RWPE2 (cell line): Measurements from ENCODE around the gene MAP3K14.

ENCODE experiments used
- ATAC-seq: fragments of 200-7000 bp; cut with Tn5 transposase; 3 replicates; pipeline ENCODE4 v1.9.1; 2021; ENCODE audit warnings: low read depth
- DNase-seq: peaks from one replicate; pipeline ENCODE4 v3.0.0-alpha.2; 2020; ENCODE audit warnings: low spot score
- H3K27ac ChIP-seq: fragments of 450-650 bp; 2 replicates; pipeline ENCODE4 v1.5.1; 2017; ENCODE audit warnings: mild to moderate bottlenecking; ENCODE audit not compliant: poor library complexity, severe bottlenecking
- H3K27me3 ChIP-seq: fragments of 250-450 bp; sonication (Bioruptor Pico); 2 replicates; pipeline ENCODE4 v1.5.1; 2021; ENCODE audit warnings: mild to moderate bottlenecking, moderate library complexity; ENCODE audit not compliant: insufficient read depth, poor library complexity, severe bottlenecking
- H3K36me3 ChIP-seq: fragments of 250-450 bp; sonication (Bioruptor Pico); 2 replicates; pipeline ENCODE4 v1.5.1; 2020; ENCODE audit warnings: low read depth, mild to moderate bottlenecking, moderate library complexity
- H3K4me1 ChIP-seq: fragments of 250-450 bp; sonication (Bioruptor Pico); 2 replicates; pipeline ENCODE4 v1.5.1; 2021; ENCODE audit warnings: mild to moderate bottlenecking, moderate library complexity; ENCODE audit not compliant: insufficient read depth, poor library complexity, severe bottlenecking
- H3K4me3 ChIP-seq: fragments of 250-450 bp; sonication (Bioruptor Pico); 2 replicates; pipeline ENCODE4 v1.5.1; 2021; ENCODE audit warnings: mild to moderate bottlenecking, moderate library complexity; ENCODE audit not compliant: severe bottlenecking
- H3K9me3 ChIP-seq: fragments of 250-450 bp; sonication (Bioruptor Pico); 2 replicates; pipeline ENCODE4 v1.5.1; 2021; ENCODE audit warnings: mild to moderate bottlenecking, moderate library complexity; ENCODE audit not compliant: severe bottlenecking
- TF ChIP-seq, protein P1 (sequence below): fragments of 450-650 bp; IDR thresholded peaks from one replicate; pipeline ENCODE4 v1.5.1; 2017; ENCODE audit warnings: mild to moderate bottlenecking, moderate library complexity; ENCODE audit not compliant: poor library complexity, severe bottlenecking

MAP3K14 gene

DNA sequence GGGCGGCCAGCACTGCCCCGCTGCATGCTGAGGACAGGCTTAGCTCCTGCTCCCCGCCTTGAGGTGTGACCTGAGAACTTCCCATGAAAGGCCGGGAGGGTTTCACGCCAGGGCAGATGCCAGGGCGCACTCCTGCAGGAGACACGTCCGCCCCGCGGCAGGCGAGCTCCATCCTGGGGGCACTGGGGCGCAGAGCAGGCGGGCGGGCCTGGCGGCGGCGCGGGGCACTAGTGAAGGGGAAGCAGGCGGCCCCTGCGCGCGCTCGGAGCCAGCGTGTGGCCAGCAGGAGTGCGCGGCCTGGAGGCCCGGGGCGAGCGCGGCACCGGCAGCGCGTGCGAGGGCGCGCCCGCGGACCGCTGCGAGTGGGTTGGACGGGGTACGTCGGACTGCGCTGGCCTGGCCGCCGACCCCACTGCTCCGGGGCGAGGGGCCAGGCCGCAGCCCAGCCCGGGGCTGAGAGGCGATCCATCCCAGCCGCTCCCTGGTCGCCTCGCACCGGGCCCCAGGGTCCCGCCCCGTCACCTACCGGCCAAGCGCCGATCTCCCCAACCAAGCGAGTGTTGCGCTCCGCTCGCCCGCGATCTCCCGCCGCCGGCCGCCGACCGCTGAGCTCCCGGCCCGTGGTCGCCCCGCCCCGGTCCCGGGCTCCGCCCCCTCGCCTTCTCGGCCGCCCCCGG is at the start of gene MAP3K14:
TSS of gene MAP3K14 (minus strand) at position 587 of the 677 bp plus-strand sequence. CDS start 26,275 bp downstream, outside the sequence.
- TF ChIP-seq, protein P1, sequence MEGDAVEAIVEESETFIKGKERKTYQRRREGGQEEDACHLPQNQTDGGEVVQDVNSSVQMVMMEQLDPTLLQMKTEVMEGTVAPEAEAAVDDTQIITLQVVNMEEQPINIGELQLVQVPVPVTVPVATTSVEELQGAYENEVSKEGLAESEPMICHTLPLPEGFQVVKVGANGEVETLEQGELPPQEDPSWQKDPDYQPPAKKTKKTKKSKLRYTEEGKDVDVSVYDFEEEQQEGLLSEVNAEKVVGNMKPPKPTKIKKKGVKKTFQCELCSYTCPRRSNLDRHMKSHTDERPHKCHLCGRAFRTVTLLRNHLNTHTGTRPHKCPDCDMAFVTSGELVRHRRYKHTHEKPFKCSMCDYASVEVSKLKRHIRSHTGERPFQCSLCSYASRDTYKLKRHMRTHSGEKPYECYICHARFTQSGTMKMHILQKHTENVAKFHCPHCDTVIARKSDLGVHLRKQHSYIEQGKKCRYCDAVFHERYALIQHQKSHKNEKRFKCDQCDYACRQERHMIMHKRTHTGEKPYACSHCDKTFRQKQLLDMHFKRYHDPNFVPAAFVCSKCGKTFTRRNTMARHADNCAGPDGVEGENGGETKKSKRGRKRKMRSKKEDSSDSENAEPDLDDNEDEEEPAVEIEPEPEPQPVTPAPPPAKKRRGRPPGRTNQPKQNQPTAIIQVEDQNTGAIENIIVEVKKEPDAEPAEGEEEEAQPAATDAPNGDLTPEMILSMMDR: peak; percentile 3
- peaks cover 3% of the 10 kb centered on the region; the same call in 1 of the 2 replicates for H3K36me3 ChIP-seq
- peak within 1 kb of the TSS; percentile 98 for H3K27ac ChIP-seq
- ATAC-seq (peak; percentile 15), DNase-seq (no peak)
- H3K4me3 ChIP-seq: peak within 1 kb of the TSS; percentile 82
- H3K9me3 ChIP-seq: no peaks in the 10 kb centered on the region
- H3K27me3 ChIP-seq: no peaks in the 10 kb centered on the region
- H3K4me1 ChIP-seq: peaks cover 68% of the 10 kb centered on the region

DNA sequence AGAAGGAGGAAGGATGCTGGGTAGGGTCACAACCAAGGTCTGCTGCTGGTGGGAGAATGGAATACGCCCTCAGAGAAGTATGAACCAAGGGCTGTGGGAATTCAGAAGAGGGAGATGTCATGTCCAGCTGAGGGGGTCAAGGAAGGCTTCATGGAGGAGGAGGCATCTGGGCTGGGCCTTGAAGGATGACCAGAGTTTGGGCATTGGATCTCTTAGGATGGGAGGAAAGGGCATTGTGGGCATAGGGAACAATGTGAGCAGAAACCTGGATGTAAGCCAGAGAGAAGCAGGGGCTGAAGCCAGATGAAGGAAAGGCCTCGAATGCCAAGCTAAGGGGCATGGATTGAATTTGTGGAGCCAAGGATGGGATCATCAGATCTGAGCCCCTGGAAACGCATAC is 49.2 kb upstream of the MAP3K14 start:
- no peak for ATAC-seq
- H3K4me1 ChIP-seq: peaks cover 8% of the 10 kb centered on the region
- no peaks in the 10 kb centered on the region for H3K27me3 ChIP-seq
- no peaks in the 10 kb centered on the region for H3K36me3 ChIP-seq
- H3K4me3 ChIP-seq: no peak overlapping the region
- no peaks in the 10 kb centered on the region for H3K9me3 ChIP-seq
- TF ChIP-seq, protein P1: no peak
- no peak overlapping the region for H3K27ac ChIP-seq
- peak; percentile 8 for DNase-seq

DNA sequence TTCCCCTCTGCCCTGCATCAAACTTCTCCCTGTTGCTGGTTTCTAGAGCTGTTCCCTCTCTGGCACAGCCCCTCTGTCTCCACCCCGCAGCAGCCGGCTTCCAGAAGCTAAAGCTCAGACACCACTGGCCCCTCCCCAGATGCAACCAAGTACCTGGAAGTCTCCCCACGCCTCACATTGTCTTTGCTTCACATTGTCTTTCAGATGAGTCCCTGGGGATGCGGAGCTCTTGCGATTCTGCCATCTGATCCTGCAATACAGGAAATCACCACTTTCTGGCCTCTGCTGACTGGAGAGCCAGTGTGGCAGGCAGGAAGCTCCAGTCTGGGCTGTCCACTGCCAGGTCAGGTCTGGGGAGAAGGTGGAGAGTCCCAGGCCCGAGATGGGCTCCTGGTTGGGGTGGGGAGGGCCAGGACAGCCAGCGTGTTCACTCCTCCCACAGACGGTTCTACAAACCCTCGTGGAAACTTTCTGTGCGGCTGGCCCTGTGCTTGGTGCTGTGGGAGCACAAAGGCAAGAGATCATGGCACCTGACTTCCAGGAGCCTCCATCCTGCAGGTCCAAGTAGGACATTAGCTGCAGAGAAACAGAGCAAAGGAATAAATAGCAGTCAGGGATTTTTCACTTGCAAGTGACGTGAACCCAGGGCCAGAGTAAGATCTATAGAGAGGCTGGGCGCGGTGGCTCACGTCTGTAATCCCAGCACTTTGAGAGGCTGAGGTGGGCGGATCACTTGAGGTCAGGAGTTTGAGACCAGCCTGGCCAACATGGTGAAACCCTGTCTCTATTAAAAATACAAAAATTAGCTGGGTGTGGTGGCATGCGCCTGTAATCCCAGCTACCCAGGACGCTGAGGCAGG is 47.9 kb upstream of the MAP3K14 start:
- Histone ChIP-seq H3K4me1 (no peaks in the 10 kb centered on the region), H3K27me3 (no peaks in the 10 kb centered on the region), H3K27ac (no peak overlapping the region), H3K4me3 (no peak overlapping the region), H3K9me3 (no peaks in the 10 kb centered on the region), H3K36me3 (no peaks in the 10 kb centered on the region)
- DNase-seq: peak; percentile 28
- 0 out of 3 replicates have a peak, but pooled peaks have one; percentile 23 for ATAC-seq
- TF ChIP-seq, protein P1: no peak

DNA sequence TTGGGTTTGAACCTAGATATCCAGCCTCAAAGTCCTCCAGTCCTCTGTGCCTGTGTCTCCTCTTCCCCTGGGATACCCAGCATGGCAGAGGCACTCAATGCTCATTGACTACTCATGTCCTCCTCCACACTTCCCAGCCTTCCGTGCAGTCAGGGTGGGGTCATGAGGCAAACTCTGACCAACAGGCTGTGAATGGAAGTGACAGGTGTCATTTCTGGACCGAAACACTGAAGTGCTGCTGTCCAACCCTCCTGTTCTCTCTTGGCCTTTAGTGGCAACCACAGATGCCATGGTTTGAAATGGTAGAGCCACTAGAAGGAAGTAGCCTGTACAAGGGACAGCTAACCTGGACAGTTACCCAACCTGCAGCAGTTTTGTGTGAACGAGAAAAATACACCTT is 46.7 kb upstream of the MAP3K14 start:
- Histone ChIP-seq H3K27ac (no peak overlapping the region), H3K36me3 (no peaks in the 10 kb centered on the region), H3K27me3 (no peaks in the 10 kb centered on the region), H3K4me1 (no peaks in the 10 kb centered on the region), H3K9me3 (no peaks in the 10 kb centered on the region), H3K4me3 (no peak overlapping the region)
- DNase-seq (peak; percentile 15), ATAC-seq (no peak)
- TF ChIP-seq, protein P1: no peak
